ENCODE data around the gene USP25. TPM values are rescaled to one million over a fixed set of nuclear protein-coding genes. Genes with fewer than 3 reads are reported as not detected.

Gene USP25
- total RNA-seq (10 to 100 TPM; 46.0 to 62.2 (median 59.0) TPM), polyA plus RNA-seq (1 to 10 TPM; 9.3 to 9.9 (median 9.4) TPM)
- long read RNA-seq, donor 1, partial matches to known transcripts = 13 of 15 reads
- long read RNA-seq, donor 1, other reads (novel, unspliced or antisense) = 0 of 15 reads
- long read RNA-seq, donor 2, partial matches to known transcripts = 0 of 3 reads
- long read RNA-seq, donor 2, other reads (novel, unspliced or antisense) = 0 of 3 reads

- H3K27me3 ChIP-seq (replicated peaks in 1 of 7) = no peaks in the 10 kb centered on the region
- no peaks in the 10 kb centered on the region for H3K36me3 ChIP-seq
- peak within 1 kb of the TSS; percentile 76 to 90 (median 80) for H3K4me3 ChIP-seq
- intact Hi-C loops (cut with DNase I; ENCODE audit: low total_unique reads) = loop anchor here (10.0 kb wide), 1 partner anchor 95 kb away; no protein-coding TSS in a partner anchor
- DNase-seq = peak; percentile 98
- H3K4me1 ChIP-seq = peaks cover 17 to 50% (median 40%) of the 10 kb centered on the region in 6 donors
- TF ChIP-seq POLR2AphosphoS5 (IDR thresholded peaks at IDR 0.05) (peak; percentile 89 to 95 (median 92)), POLR2A (IDR thresholded peaks at IDR 0.05) (peak in 2 of 3 donors; percentile 3 to 77)
- TF ChIP-seq, protein P1, sequence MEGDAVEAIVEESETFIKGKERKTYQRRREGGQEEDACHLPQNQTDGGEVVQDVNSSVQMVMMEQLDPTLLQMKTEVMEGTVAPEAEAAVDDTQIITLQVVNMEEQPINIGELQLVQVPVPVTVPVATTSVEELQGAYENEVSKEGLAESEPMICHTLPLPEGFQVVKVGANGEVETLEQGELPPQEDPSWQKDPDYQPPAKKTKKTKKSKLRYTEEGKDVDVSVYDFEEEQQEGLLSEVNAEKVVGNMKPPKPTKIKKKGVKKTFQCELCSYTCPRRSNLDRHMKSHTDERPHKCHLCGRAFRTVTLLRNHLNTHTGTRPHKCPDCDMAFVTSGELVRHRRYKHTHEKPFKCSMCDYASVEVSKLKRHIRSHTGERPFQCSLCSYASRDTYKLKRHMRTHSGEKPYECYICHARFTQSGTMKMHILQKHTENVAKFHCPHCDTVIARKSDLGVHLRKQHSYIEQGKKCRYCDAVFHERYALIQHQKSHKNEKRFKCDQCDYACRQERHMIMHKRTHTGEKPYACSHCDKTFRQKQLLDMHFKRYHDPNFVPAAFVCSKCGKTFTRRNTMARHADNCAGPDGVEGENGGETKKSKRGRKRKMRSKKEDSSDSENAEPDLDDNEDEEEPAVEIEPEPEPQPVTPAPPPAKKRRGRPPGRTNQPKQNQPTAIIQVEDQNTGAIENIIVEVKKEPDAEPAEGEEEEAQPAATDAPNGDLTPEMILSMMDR (IDR thresholded peaks at IDR 0.05 in 8 of 11, conservative IDR thresholded peaks at IDR 0.05 in 3 of 11) = peak in 1 of 11 experiments; percentile 20
- H3K27ac ChIP-seq = peak within 1 kb of the TSS; percentile 92 to 98 (median 95)
- 0 to 1% (median 1%) methylated on average over 22 to 123 of the region's 123 CpGs for WGBS, 5 donors
- H3K9me3 ChIP-seq = no peaks in the 10 kb centered on the region
Measured at GRCh38 chr21:15729674-15730483, at the start of gene USP25. TSS of gene USP25 (plus strand) at chr21:15729982. CDS start at chr21:15730394, 412 bp downstream.

GRCh38 chr21:15682186-15682895 lies 47.4 kb upstream of the USP25 start:
- Histone ChIP-seq H3K4me3 (peak overlapping the region in 1 of 8 donors; percentile 22), H3K27me3 (replicated peaks in 1 of 7) (no peaks in the 10 kb centered on the region), H3K4me1 (peaks cover 0 to 41% (median 2%) of the 10 kb centered on the region in 6 donors), H3K36me3 (no peaks in the 10 kb centered on the region), H3K27ac (peak overlapping the region in 5 of 8 donors; percentile 20 to 84 (median 72)), H3K9me3 (no peaks in the 10 kb centered on the region)
- intact Hi-C loops (cut with DNase I; ENCODE audit: low total_unique reads) = no loop called here
- no peak for DNase-seq
- TF ChIP-seq POLR2AphosphoS5 (IDR thresholded peaks at IDR 0.05) (no peak), POLR2A (IDR thresholded peaks at IDR 0.05) (no peak)
- TF ChIP-seq, protein P1 (IDR thresholded peaks at IDR 0.05 in 8 of 11, conservative IDR thresholded peaks at IDR 0.05 in 3 of 11) = no peak
- WGBS, 5 donors = 39 to 66% (median 53%) methylated on average over 6 of the region's 6 CpGs

- 35 to 62% (median 38%) methylated on average over 2 of the region's 2 CpGs for WGBS, 5 donors
- H3K27ac ChIP-seq = peak overlapping the region in 4 of 8 donors; percentile 69 to 84 (median 75)
Measured at GRCh38 chr21:15682977-15683376, 46.8 kb upstream of the USP25 start.

More at GRCh38 chr21:15682977-15683376, 46.8 kb upstream of the USP25 start:
- intact Hi-C loops (cut with DNase I; ENCODE audit: low total_unique reads) = no loop called here
- TF ChIP-seq, protein P1 (IDR thresholded peaks at IDR 0.05 in 8 of 11, conservative IDR thresholded peaks at IDR 0.05 in 3 of 11) = no peak
- TF ChIP-seq POLR2AphosphoS5 (IDR thresholded peaks at IDR 0.05) (no peak), POLR2A (IDR thresholded peaks at IDR 0.05) (no peak)
- H3K36me3 ChIP-seq = no peaks in the 10 kb centered on the region
- H3K27me3 ChIP-seq (replicated peaks in 1 of 7) = no peaks in the 10 kb centered on the region
- H3K4me1 ChIP-seq = peaks cover 0 to 42% (median 2%) of the 10 kb centered on the region in 6 donors
- H3K4me3 ChIP-seq = peak overlapping the region in 1 of 8 donors; percentile 22
- no peak for DNase-seq
- H3K9me3 ChIP-seq = no peaks in the 10 kb centered on the region
